Pulmonary artery endothelial cell (primary cell): ENCODE data around the gene CALCOCO1. TPM values are rescaled to one million over a fixed set of nuclear protein-coding genes. Genes with fewer than 3 reads are reported as not detected.
A peak's percentile ranks its signal among the peaks of the same experiment; 100 is the strongest.

Experiments
- DNase-seq: peaks from one replicate; pipeline ENCODE4 v3.0.0-alpha.2; 2011; ENCODE audit warnings: low read depth, low spot score
- total RNA-seq: library from RNA; depleted of rRNA; stranded (reverse); fragments of >200 nt; gene quantifications from 2 replicates; pipeline ENCODE4 v1.2.3, GENCODE V29; 2014

The CALCOCO1 gene
- total RNA-seq, 1 donor from 2014 or later = 42.0 TPM

DNA sequence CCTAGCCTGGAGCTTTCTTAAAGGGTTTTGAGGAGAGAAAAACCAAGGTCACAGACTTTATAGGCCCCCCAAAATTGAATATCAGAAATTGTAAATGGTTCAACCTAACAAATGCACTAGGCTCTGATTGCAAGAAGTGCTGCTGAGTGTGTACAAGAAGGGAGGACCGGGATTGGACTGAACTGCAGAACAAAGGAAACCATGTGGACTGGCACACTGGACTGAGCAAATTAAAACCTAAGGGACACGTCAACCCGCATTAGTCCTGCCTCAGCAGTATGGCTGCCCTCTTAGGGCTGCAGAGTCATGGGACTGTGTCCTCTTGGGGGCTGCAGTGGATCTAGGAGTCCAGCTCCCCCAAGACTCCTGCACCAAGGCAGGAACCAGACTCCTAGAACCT is 25.4 kb upstream of the CALCOCO1 start:
- no peak for DNase-seq

DNA sequence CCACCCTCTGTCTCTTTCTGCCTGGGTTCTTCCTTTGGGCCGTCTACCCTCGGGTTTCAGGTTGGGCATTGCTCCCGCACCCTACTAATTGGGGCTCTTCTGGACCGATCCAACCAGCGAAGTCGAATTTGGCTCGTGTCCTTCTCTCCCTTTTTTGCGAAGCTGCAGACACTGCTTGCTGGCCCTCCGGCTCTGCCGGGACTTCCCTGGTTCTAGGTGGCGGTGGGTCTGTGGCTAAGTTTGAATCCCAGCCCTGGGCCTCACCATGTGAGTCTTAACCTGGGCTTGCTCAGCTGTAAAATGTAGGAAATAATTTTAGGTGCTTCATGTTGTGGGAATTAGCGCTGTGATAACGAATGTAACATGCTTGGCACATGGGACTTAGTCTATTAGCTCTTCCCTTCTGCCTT is 24.9 kb upstream of the CALCOCO1 start:
- DNase-seq = no peak

DNA sequence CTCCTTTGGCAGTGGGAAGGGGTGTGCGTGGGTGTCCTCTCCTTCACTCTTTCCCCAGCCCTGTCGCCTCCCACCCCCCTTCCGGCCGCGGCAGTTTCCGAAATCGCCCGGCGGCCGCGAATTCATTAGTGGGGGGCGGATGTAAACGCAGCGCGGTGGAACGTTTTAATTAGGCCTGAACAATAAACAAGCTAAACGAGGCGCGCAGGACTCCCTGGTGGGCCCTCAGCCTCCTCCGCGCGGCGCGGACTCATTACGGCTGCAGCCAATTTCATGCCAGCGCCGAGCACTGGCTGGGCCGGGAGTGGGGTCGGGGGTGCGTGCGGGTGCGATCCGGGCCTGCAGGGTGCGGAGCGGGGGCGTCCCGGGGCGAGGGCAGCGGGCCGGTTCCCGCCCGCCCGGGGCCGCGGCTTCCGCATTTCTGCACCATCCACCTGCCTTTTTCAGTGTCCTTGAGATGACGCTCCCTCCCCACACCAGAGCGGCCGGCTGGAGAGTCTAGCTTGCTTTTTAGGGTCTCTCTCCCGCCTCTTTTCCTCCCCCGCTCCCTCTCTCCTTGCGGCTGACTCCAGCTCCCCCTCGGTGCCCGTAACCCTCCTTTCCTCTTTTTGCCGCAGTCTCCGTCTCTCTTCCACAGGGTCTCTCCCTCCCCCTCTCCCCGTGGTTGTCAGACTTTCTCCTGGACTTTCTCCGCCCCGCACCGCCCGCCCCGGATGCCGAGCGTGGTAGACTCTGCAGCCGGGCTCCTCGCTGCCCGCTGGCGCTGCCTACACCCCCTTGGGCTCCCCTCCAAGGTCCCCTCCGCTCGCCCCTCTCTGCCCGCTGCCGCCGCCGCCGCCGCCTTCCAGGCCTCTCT is 24.3 kb upstream of the CALCOCO1 start, which contains the start of gene CISTR:
TSS of gene CISTR (minus strand) at position 644 of the 856 bp plus-strand sequence.
- no peak for DNase-seq

DNA sequence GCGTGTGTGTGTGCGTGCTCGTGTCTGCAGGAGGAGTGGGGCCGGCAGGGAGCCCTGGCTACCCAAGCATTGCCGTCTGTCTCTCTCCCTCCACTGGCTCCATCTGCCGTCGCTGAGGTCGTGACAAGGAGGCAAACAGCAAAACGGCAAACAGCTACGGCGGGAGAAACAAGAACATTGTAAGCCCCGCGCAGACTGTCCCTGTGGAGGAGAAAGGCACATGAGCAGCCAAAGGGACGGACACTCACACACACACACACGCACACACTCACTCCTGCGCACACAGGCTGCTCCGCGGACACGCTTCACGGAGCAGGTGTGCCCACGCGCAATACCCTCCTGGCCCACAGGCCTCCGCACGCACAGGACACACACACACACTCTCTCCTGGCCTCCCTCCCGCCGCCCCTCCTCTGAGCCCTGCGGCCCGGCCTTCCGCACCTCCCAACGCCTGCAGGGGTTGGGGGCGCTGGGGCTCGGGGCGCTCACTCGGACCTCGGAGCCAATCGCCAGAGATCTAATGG is 23.6 kb upstream of the CALCOCO1 start:
- DNase-seq = no peak

DNA sequence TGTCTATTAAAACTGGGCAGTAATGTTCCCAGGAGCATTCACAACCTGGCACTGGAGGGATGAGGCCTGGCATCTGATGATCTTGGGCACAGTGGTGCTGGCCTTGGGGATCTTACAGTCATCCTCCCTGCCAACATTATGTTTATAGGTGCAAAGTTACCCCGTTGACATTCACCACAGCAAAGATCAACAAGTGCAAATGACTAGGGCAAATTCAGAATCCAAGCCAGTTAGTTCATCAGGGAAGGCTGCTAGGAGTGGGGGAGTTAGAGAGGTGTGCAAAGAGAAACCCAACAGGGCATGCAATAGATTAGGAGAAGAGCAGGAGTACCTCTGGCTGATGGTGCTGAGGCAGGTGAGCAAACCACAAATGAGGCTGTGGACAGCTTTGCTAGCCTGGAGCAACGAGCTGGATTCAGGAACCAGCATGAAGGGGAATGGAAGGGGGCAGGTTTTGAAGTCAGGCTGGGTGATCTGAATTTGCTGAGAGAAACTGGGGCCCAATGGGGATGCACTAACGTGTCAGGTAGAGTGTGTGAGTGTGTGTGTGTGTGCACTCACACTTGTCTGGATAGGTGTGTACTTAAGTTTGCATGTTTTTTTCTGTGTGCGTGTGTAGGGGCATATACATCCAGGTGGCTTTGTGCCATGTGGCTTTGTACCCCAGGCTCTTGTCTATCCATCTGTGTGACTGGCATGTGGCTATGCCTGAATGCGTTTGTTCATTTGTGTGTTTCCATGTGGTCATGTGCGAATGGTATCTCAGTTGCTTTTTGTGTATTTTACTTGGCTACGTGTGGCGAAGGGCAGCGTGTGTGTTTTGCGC is 22.9 kb upstream of the CALCOCO1 start:
- DNase-seq = no peak

DNA sequence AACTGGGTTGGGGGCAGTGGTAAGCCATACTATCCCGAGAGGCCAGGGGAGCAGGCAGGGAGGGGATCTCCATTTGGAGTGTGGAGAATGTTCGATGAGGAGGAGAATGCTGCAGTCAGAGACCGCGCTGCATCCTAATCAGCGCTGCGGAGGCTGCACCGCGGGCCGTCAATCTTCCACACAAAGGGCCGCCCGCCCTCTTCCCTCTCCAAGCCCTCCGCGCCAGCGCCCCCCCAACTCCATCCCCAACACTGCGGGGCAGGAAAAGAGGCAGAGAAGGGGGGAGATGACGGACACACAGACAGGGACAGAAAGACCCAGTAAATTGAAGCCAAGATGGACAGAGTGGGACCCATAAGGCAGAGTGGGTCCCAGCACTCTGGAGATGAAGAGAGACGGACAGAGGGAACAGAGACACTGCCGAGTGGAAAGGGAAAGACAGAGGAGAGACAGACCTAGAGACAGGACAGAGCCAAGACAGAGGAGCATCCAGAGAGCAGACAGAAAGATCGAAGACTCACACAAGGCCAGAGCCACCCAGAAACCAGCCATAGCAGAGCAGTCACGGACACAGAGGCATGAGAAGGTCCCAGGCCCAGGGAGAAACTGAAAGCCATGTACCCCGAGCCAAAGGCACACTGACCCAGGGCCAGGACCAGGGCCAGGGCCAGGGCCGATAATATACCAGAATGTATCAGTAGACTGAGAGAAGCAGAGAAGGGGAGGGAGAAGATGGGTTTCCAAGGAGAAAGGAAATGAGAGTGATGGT is 21.0 kb upstream of the CALCOCO1 start:
- DNase-seq = no peak

DNA sequence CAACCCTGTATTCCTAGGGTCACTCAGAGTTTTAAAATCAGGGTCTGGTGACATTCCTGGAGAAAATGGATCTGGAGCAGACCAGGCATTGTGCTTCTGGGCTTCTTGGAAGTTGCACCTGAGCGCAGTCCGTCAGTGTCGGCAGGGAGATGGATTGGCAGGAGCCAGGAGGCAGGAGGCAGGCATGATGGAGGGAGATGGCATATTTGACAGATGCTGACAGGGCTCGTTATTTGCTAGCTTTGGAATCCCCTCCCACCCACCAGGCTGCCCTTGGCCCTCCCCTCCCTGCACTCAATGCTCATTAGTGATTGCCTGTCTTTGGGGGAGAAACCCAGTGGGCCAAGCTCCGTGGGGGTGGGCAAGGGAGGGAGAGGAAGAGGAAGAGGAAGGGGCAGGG is 19.8 kb upstream of the CALCOCO1 start:
- DNase-seq = no peak

DNA sequence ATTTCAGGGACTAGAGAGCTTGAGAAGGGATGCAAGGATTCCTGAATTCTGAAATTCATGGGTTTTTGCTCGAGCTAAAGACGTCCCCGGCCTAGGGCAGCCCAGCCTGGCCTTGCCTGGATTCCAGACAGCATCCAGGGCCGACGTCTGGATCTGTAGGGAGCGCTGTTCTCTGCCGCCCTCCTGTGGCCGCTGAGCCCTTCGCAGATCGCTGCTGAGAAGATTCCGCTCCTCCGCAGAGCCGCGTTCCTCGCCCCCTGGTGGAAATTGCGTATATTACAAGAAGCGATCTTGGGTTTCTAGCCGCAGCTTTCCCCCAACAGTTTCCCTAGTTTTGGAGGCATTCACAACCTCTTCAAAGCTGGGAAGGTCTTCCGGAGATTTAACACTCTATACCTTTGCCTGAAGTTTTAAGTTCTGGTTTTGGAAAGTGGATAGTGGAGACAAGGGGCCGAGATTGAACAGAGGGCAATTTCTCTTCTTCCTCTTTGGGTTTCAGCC is 19.4 kb upstream of the CALCOCO1 start:
- peak; percentile 50 for DNase-seq

DNA sequence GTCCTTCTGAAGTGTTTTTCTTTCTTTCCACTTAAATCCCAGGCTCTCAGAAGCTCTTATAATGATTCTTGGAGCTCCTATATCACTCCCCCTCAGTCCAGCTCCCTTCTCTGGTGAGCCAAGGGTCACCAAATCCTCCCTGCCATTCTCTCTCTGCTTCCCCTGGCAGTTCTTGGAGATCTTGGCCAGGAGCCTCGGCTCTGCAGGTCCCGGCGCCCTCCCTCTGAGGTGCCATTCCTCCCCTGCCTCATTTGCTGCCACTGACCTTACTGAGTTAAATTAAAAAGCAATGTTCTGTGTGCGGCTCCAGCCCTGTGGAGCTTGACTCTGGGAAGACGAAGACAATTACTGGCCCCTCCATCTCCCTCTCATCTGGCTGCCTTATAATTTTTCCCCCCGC is 17.5 kb upstream of the CALCOCO1 start:
- no peak for DNase-seq

DNA sequence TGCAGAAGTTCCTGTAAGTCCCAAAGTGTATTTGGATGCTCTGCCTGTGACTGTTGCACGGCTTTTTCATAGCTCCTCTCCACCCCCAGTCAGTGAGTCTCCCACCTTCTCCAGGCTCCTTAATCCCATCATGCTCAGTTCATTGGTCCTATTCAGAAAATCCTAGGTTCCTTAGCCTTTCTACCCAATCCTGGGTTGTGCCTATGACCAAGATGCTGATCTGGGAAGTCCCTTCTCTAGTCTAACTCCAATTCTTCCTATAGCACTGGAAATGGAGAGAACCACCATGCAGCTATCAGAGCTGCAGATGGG is 16.8 kb upstream of the CALCOCO1 start:
- no peak for DNase-seq

DNA sequence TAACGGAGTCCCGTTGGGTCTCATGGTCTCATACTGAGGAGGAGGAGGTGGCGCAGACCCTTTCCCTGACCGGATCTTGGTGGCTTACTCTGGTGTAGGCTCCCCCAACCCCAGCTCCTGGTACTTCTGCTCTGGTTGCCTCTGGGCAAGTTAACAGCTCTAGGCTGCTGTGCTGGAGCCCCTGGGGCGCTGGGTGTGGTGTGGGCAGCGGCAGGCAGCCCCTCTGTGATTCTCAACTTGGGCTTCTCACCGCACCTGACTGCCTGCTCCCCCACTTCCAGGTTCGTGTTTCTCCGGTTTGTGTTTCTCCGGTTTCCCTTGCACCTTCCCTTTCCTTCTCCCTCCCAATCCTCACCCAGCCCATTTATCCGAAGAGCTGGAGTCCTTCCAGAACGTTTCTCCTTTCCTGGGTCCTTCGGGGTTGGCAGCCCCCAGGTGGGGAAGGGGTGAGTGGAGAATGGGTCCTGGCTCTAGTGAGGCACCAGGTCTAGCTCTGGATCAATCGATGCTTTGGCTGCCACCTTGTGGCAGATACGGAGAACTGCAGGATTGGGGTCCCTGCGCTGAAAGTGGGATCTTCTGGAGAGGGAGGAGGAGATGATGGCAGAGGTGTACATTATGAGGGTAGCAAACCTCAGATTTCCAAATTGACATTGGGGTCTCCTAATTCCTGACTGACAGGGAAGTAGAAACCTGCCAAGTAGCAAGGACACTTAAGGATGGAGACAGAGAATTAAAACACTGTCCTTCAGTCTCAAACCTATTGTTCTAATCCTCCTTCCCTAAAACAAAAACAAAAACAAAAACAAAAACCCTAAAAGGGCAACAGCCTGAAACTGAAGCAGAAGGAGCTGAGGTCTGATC is 16.2 kb upstream of the CALCOCO1 start:
- no peak for DNase-seq

DNA sequence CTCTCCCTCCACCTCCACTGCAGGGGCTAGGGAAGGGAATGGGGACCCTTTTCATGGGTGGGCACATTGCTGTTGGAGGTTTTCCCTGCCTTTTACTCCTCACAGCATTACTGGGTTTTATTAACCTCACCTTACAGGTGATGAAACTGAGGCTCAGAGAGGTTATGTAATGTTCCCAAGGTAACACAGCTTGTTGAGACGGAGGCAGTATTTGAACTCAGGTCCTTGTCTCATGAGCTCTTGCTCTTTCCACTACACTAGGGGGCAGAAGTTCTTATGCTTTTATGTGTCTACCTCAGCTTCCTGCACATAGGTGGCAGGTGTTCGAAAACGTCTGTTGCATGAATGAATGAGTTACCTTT is 12.9 kb upstream of the CALCOCO1 start:
- DNase-seq = no peak

DNA sequence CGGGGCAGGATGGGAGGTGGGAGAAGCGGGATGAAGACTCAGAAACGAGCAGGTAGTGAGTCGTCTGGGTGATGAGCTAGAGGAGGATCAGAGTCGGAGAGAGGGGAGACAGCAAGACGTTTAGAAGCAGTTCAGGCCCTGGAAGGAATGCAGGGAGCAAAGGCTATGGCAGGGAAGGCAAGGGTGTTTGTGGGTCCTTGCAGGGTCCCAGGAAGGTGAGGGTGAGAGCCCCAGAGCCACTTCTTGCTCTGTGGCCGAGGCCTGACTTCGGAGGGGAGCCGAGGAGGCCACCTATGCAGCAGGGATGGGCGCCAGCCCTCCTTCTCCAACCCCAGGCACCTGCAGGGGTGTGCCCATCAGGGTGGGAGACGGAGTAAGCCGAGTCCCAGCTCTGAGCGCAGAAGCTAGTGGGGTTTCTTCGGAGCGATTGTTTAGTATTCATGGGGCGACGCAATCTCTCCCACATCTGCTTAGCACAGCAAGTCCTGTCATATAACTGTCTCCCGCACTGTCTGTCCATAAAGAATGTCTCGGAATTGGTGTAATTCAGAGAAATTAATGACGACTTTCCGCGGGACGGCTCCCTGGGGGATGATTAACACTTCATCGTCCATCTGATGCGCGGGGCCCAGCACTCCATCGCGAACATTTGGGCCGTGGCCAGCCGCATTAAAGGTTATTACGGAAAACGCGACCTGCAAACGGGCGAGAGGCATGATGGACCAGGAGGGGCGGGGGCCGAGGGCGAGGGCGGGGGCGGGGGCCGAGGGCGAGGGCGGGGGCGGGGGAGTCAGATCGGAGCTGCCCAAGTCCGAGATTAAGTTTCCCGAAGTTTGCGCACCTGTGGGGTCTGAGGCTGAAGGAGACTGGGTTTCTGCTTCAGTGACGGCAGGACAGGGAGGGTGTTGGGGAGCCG is 12.2 kb upstream of the CALCOCO1 start:
- no peak for DNase-seq

DNA sequence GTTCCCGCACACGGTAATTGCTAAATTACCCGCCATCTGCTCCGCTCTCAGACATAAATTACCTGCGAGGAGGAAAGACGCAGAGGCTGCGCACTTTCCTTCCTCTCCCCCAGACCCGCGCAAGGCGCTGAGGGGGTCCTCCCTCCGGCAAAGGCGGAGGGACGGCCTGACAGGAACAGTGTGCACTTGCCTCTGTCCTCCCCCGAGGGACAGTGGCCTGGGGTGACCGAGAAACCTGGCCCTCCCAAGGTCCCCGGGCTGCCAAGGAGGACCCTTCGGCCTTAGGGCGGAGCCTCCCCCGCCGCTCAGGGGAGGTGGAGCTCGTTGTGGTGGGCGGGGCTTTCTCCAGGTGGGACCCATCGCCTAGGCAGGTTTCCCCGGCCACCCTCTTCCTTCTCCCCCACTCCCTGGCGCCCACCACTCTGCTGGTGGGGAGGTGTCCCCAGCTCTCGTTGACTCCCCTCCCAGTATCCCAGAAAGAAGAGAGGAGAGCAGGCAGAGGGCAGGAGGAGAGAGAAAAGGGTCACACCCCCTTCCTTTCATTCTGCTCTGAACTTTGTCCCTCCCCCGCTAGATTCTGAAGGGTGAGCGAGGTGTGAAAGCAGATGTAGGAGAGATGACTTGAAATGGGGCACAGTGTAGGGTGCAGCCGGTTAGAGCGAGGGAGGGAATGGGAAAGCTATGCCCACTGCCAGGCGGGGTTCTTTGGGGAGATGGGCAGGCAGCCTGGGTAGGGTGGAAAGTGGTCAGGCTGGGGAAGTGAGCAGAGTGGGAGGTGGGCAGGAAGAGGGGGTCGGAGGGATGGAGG is 11.4 kb upstream of the CALCOCO1 start:
- DNase-seq = no peak

DNA sequence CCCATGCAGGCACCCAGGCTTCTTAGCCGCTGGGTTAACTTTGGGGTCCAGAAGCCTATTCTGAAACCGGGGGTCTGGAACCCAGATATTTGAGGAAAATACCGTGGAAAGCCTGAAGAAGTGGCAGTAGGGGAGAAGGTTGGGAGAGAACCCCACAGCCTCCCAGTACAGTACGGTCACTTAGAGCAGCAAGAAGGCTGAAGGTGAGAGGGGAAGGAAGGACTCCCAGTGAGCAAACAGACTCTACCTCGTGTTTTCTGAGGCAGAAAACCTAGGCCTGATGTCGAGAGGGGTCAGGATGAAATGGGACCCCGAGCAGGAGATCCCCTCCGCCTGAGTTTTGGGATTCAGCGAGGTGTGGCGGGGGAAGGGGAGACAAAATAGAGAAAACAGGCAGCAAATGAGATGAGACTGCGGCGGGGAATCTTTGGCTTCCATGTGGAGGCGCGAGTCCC is 10.7 kb upstream of the CALCOCO1 start:
- no peak for DNase-seq

DNA sequence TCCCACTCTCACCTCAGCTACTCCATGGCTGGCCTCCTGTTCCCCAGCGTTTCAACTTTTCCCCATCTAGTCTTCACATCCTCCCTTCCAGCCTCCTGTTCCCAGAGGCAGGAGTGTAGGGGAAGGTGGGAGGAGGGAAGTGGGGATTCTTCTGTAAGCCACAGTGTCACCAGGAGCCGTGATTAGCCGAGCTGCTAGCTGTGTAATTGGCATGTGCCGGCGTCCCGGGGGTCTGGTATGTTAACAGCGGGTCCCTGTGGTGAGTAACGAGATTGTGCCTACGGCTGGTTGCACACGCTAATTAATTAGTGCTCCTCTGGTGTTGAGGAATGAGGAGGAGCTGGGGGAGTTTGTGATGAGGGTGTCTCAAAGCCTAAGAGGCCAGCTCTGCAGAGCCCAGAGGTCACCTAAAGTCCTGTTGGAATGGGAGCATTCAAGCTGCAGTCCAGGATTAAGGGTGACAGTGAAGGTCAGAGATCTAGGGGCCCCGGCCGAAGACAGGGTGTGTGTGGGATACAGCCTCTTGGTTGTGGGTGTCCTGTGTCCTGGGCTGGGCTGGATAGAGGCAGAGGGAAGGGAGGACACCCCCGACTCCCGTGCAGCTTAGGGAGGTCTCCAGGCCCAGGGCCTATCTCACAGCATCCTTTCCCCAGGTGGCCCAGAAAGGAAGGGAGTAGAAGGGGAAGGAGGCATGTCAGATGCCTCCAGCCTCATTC is 10.0 kb upstream of the CALCOCO1 start:
- no peak for DNase-seq

DNA sequence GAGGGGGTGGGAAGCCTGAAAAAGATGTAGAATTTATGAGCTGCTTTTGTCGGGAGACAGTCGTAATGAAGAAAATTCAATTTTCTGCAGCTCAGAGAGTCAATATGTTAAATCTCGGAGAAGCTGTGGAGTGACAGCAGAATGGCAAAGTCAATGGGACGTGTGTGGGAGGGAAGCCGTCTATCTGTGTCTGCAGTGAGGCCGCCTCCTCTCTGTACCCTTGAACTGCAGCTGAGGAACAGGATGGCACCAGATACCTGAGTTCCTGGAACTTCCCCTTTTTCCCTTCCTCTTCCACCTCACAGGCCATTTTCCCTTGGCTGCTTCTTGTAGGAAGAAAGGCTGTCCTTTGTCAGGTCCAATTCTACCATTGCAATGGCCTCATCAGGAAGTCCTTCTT is 9.3 kb upstream of the CALCOCO1 start:
- no peak for DNase-seq

DNA sequence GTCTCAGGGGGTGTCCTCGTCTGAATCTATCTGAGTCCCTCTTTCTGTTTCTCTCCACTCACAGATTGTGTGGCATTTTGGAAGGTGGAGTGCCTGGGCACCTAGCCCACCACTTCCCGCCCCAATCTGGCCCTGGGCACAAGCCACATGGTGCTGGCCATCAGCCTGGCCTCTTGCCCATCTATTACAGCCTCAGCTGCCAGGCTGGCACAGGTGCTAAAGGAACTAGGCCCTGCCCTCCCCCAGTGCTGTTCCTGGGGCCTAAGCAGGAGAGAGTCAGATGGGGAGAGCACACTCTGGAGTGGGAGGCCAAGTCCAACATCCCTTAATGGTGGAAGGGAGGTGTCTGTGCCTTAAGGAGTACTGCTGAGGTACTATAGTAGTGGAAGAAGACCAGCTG is 8.3 kb upstream of the CALCOCO1 start:
- no peak for DNase-seq
